Activated naive CD8-positive, alpha-beta T cell treated with anti-CD3 and anti-CD28 coated beads, Interleukin-2, amount 10 ng/mL, durations not matched to agents 7 days and 5 days (primary cell): ENCODE data around the gene SYK. TPM values are rescaled to one million over a fixed set of nuclear protein-coding genes. Genes with fewer than 3 reads are reported as not detected.
"Not testable (repeated sequence)": the region's sequence is repeated elsewhere in the genome, so short reads cannot be mapped to it uniquely, and the experiment has no call there.

Experiments used
- ATAC-seq: fragments of 150-1000 bp; cut with Tn5 transposase; one replicate; pipeline ENCODE4 v1.10.0; 2021; ENCODE audit warnings: low read depth, moderate library complexity
- POLR2A ChIA-PET: fragments of 350-600 bp; sonication (Branson Sonifier 250); formaldehyde crosslinking; loops from one replicate; lab custom pipeline; 2021; ENCODE audit warnings: antibody characterized with exemption; lab: Charles Lee
- DNase-seq: peaks from one replicate; pipeline ENCODE4 v3.0.0; 2021
- H3K27ac Mint-ChIP-seq: one replicate; pipeline ENCODE4 v1.8.0; 2022; ENCODE audit warnings: mild to moderate bottlenecking, mixed read lengths
- H3K27me3 Mint-ChIP-seq: one replicate; pipeline ENCODE4 v1.8.0; 2022; ENCODE audit warnings: mild to moderate bottlenecking, moderate library complexity, mixed read lengths
- H3K36me3 Mint-ChIP-seq: one replicate; pipeline ENCODE4 v1.8.0; 2021; ENCODE audit warnings: mild to moderate bottlenecking, mixed read lengths
- H3K4me1 Mint-ChIP-seq: one replicate; pipeline ENCODE4 v1.8.0; 2021; ENCODE audit warnings: mixed read lengths
- H3K4me3 Mint-ChIP-seq: one replicate; pipeline ENCODE4 v1.8.0; 2022; ENCODE audit warnings: mild to moderate bottlenecking, moderate library complexity, mixed read lengths
- H3K9me3 Mint-ChIP-seq: one replicate; pipeline ENCODE4 v1.8.0; 2021; ENCODE audit warnings: mixed read lengths
- total RNA-seq, 2 experiments: library from RNA; stranded (reverse); gene quantifications; one replicate each; pipeline ENCODE4 v1.2.3, GENCODE V29; 2021

Gene SYK
- under 1 TPM; 0.69 to 0.82 TPM for total RNA-seq

DNA sequence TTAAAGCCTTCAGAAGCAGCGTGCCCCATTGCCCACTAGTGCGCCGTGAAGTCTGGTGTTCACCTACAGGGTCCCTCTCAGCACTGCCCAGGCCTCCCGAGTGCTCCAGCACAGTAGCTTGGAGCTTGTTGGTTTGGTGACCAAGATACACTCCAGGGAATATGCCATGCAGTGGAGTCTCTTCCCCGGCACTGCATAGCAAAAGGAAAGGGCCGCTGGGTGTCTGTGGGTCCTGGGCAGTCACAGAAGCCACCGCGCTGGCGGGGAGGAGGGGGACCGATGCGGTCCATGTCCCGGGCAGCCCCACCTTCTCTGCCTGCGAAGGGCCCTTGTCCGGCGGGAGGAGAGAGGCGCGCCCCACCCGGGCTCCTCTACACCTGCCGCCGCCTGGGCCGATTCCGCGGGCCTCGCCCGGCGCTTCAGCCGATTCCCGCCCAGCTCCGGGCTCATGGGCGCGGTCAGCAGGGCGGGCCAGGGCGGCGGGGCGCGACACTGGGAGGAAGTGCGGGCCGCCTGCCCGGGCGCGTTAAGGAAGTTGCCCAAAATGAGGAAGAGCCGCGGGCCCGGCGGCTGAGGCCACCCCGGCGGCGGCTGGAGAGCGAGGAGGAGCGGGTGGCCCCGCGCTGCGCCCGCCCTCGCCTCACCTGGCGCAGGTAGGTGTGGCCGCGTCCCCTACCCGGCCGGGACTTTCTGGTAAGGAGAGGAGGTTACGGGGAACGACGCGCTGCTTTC lies at the start of gene SYK:
TSS of gene SYK (plus strand) at position 579 of the 732 bp plus-strand sequence. CDS start 42,080 bp downstream, outside the sequence.
- POLR2A ChIA-PET = no interaction called here
- Mint-ChIP-seq H3K36me3 (no peaks in the 10 kb centered on the region), H3K27ac (no peak within 1 kb of the TSS)

GRCh38 chr9:90755514-90756371 lies 45.9 kb upstream of the SYK start:
- H3K27ac Mint-ChIP-seq, H3K9me3 Mint-ChIP-seq, H3K4me1 Mint-ChIP-seq: not testable (repeated sequence)

More for the DNA sequence above, at the start of gene SYK:
- ATAC-seq (peak; percentile 45), DNase-seq (peak; percentile 40)
- Mint-ChIP-seq H3K9me3 (no peaks in the 10 kb centered on the region), H3K4me1 (peaks cover 2% of the 10 kb centered on the region), H3K4me3 (peak within 1 kb of the TSS; percentile 64), H3K27me3 (peaks cover 87% of the 10 kb centered on the region)

GRCh38 chr9:90760577-90760976 lies 41.0 kb upstream of the SYK start:
- ATAC-seq, POLR2A ChIA-PET, H3K27ac Mint-ChIP-seq, H3K4me3 Mint-ChIP-seq, H3K27me3 Mint-ChIP-seq, DNase-seq, H3K4me1 Mint-ChIP-seq, H3K36me3 Mint-ChIP-seq, H3K9me3 Mint-ChIP-seq: not testable (repeated sequence)

More at GRCh38 chr9:90755514-90756371, 45.9 kb upstream of the SYK start:
- H3K4me3 Mint-ChIP-seq, H3K36me3 Mint-ChIP-seq, H3K27me3 Mint-ChIP-seq, DNase-seq, POLR2A ChIA-PET, ATAC-seq: not testable (repeated sequence)

DNA sequence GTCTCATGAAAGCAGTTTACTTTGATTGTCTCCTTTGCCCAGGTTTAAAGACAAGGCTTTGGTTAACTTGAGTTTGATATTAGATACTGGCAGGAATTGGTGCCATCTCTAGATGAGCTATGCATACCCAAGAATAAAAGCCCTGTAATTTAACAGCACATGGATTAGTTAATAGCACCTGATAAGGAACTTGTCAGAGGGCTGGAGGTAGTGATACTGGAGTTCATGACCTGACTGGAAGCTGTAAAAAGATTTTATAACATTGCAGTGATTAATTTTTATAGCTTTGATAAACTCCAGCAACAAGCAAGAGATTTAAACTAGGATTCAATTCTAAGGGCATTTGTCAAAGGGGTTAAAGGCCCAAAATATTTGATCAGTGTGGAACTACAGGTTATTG lies 34.9 kb upstream of the SYK start:
- no peak overlapping the region for H3K27ac Mint-ChIP-seq

DNA sequence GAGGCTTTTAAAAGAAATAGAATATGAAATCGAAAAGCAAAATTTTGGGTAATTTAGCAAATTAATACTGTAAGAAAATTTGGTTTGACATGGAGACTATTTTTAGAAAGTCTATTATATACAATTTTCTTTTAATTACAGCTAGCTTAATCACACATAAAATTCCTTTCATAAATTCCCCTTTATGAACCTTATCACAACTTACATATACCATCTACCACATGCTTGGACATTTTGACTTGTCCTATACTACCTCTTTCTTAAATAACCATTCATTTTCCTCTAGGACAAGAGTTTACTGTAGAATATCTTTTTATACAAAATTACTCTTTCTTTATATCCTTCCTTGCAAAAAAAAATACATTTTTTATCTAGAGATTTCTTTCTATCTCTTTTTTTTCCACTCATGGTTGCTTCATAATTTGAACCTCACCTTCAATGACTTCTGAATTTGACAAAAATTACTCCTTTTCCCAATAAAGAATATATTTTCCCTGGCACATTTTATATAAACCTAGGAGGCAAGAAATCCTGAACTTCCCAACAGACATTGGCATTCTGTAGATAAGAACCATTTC lies 34.0 kb upstream of the SYK start:
- POLR2A ChIA-PET = no interaction called here
- peaks cover 1% of the 10 kb centered on the region for H3K36me3 Mint-ChIP-seq
- H3K27ac Mint-ChIP-seq = no peak overlapping the region
- DNase-seq (no peak), ATAC-seq (no peak)
- H3K27me3 Mint-ChIP-seq = peaks cover 11% of the 10 kb centered on the region
- no peaks in the 10 kb centered on the region for H3K4me1 Mint-ChIP-seq
- peaks cover 4% of the 10 kb centered on the region for H3K9me3 Mint-ChIP-seq
- no peak overlapping the region for H3K4me3 Mint-ChIP-seq

More for the DNA sequence above, 34.9 kb upstream of the SYK start:
- Mint-ChIP-seq H3K36me3 (peaks cover 1% of the 10 kb centered on the region), H3K4me3 (no peak overlapping the region), H3K4me1 (no peaks in the 10 kb centered on the region), H3K27me3 (peaks cover 11% of the 10 kb centered on the region), H3K9me3 (peaks cover 4% of the 10 kb centered on the region)
- ATAC-seq = no peak
- POLR2A ChIA-PET = no interaction called here
- no peak for DNase-seq

DNA sequence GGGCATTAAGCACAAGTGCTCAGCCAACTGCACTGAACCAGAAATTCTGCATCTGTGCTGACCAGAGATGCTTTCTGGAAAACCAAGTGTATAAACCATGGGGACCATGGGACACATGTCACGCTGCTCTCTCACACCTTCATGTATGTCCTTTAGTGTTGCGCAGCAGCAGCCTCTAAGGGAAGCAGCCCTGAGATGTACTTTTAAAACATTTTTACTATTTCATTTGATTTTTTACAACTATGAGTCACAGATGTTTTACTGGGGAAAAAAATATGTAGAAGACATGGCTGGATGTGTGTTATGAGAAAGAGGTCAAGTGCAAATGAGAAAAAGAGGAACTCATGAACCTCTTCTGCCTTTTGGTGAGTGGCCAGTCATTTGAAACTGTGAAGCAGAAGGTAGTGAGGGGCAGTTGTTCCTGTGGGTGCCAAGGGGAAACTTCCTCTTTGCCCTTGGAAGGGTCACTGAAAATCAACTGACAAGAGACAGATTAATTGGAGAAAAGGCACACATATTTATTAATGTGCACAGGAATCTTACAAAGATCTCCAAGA lies 31.4 kb upstream of the SYK start:
- Mint-ChIP-seq H3K27me3 (peaks cover 9% of the 10 kb centered on the region), H3K9me3 (peaks cover 4% of the 10 kb centered on the region), H3K36me3 (peaks cover 1% of the 10 kb centered on the region), H3K4me1 (no peaks in the 10 kb centered on the region), H3K27ac (no peak overlapping the region), H3K4me3 (no peak overlapping the region)
- DNase-seq (no peak), ATAC-seq (no peak)
- POLR2A ChIA-PET = no interaction called here

GRCh38 chr9:90770927-90771326 lies 30.7 kb upstream of the SYK start:
- H3K9me3 Mint-ChIP-seq = peaks cover 4% of the 10 kb centered on the region
- peaks cover 1% of the 10 kb centered on the region for H3K36me3 Mint-ChIP-seq
- H3K4me1 Mint-ChIP-seq = no peaks in the 10 kb centered on the region
- H3K4me3 Mint-ChIP-seq = no peak overlapping the region
- peaks cover 12% of the 10 kb centered on the region for H3K27me3 Mint-ChIP-seq
- no peak overlapping the region for H3K27ac Mint-ChIP-seq
- no peak for DNase-seq
- no peak for ATAC-seq
- POLR2A ChIA-PET = no interaction called here

- no peaks in the 10 kb centered on the region for H3K4me1 Mint-ChIP-seq
- ATAC-seq (no peak), DNase-seq (no peak)
- H3K36me3 Mint-ChIP-seq = no peaks in the 10 kb centered on the region
- POLR2A ChIA-PET = no interaction called here
- H3K27ac Mint-ChIP-seq = no peak overlapping the region
- H3K27me3 Mint-ChIP-seq = peaks cover 16% of the 10 kb centered on the region
- H3K4me3 Mint-ChIP-seq = no peak overlapping the region
- H3K9me3 Mint-ChIP-seq = peaks cover 1% of the 10 kb centered on the region
Observed at GRCh38 chr9:90772386-90772785, 29.2 kb upstream of the SYK start.

- ATAC-seq = no peak
- Mint-ChIP-seq H3K4me3 (no peak overlapping the region), H3K4me1 (no peaks in the 10 kb centered on the region), H3K36me3 (no peaks in the 10 kb centered on the region), H3K27me3 (peaks cover 14% of the 10 kb centered on the region), H3K27ac (no peak overlapping the region), H3K9me3 (no peaks in the 10 kb centered on the region)
- POLR2A ChIA-PET = no interaction called here
- DNase-seq = no peak
Observed at GRCh38 chr9:90773617-90774016, 28.0 kb upstream of the SYK start.

DNA sequence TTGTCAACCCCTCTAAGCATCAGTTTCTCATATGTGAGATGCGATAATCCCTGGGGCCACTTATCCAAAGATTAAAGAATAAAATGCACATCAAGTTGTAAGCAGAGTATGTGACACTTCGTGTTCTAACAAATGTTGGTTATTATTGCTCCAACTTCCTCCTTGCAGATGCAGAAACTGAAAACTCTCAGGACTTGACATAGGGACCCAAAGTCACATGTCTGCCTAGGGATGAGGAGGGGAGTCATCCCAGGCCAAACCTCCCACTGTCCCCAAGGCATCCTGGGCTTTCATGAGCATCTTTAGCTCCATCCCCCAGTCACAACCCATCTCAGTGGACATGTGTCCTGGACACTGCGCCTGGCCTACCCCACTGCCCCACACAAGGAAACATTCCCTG lies 27.5 kb upstream of the SYK start:
- H3K27ac Mint-ChIP-seq = no peak overlapping the region
- no peaks in the 10 kb centered on the region for H3K36me3 Mint-ChIP-seq
- no peak for ATAC-seq
- H3K9me3 Mint-ChIP-seq = no peaks in the 10 kb centered on the region
- POLR2A ChIA-PET = no interaction called here
- H3K27me3 Mint-ChIP-seq = peaks cover 14% of the 10 kb centered on the region
- no peak for DNase-seq
- H3K4me3 Mint-ChIP-seq = no peak overlapping the region
- H3K4me1 Mint-ChIP-seq = no peaks in the 10 kb centered on the region

DNA sequence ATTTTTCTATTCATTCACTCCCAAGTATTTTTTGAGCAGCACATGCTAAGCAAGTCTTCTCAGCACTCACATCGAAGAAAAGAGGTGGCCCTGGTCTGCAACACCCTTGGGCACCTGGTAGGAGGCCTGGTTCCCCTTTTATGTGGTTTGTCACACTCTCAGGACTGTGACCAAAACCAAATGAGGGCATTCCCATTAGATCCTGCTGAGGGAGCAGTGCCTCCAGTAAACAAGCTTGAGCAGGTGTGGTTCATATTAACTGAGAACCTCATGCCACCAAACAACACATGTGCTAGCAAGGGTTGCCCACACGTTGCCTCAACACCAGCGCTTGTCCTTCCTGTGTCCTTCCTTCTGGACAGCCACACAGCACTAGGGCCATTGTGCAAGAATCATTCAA lies 26.9 kb upstream of the SYK start:
- H3K4me3 Mint-ChIP-seq = no peak overlapping the region

DNA sequence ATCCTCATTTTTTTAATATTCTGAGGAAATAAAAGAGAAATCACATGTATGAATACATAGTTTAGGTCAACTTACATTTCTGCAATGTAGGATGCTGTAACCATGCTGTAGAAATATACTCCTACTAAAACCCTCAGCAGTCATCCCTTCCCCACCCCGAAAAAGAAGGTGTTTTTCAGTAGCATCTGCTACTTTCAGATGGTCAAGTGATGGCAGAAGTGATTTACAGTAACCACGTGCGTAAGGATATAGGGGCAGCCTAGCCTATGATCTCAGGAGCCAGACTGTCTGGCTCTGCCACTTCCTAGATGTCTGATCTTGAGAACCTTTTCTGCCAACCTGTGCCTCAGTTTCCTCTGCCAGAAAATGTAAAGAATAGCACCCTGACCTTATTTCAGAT lies 26.0 kb upstream of the SYK start:
- Mint-ChIP-seq H3K4me3 (no peak overlapping the region), H3K36me3 (no peaks in the 10 kb centered on the region), H3K27ac (no peak overlapping the region), H3K27me3 (peaks cover 10% of the 10 kb centered on the region), H3K9me3 (no peaks in the 10 kb centered on the region), H3K4me1 (no peaks in the 10 kb centered on the region)
- ATAC-seq = no peak
- POLR2A ChIA-PET = no interaction called here
- no peak for DNase-seq

More for the DNA sequence above, 26.9 kb upstream of the SYK start:
- H3K27me3 Mint-ChIP-seq = peaks cover 10% of the 10 kb centered on the region
- no peaks in the 10 kb centered on the region for H3K9me3 Mint-ChIP-seq
- H3K4me1 Mint-ChIP-seq = no peaks in the 10 kb centered on the region
- no peak for DNase-seq
- ATAC-seq = no peak
- no peak overlapping the region for H3K27ac Mint-ChIP-seq
- POLR2A ChIA-PET = no interaction called here
- H3K36me3 Mint-ChIP-seq = no peaks in the 10 kb centered on the region

DNA sequence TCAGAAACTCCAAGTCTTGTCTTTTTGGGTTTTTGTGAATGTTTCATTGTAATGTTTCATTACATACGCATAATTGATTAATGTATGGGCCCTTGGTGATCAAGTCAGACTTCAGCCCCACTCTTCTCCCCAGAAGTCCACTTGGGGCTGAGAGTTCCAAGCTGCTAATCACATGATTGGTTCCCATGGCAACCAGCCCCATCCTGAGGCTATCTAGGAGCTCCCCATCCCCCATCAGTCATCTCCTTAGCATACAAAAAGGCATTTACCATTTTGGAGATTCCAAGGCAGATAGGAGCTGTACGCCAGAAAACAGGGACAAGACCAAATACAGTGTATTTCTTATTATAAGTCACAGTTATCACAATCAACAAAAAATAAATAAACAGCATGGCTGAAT lies 22.9 kb upstream of the SYK start:
- peaks cover 12% of the 10 kb centered on the region for H3K27me3 Mint-ChIP-seq
- no peak overlapping the region for H3K27ac Mint-ChIP-seq
- DNase-seq (no peak), ATAC-seq (no peak)
- POLR2A ChIA-PET = no interaction called here
- H3K4me1 Mint-ChIP-seq = no peaks in the 10 kb centered on the region
- no peaks in the 10 kb centered on the region for H3K36me3 Mint-ChIP-seq
- no peak overlapping the region for H3K4me3 Mint-ChIP-seq
- H3K9me3 Mint-ChIP-seq = no peaks in the 10 kb centered on the region
